ENCODE results near the gene HSD17B10.

The HSD17B10 gene

DNA sequence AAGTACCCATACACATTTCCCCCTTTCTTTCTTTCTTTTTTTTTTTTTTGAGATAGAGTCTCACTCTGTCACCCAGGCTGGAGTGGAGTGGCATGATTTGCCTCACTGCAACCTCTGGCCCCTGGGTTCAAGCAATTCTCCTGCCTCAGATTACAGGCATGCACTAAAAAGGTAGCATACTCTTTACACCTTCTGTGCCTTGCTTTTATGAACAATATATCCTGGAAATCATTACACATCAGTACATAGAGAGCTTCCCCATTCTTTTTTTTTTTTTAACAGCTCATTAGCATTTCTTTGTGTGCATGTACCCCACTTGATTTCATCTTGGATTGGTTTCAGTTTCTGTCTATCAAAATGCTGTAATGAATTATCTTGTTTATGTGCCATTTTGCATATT, 18.6 kb upstream of the HSD17B10 start:
- TF ChIP-seq HDGF (IDR thresholded peaks at IDR 0.05; ENCODE audit: borderline replicate concordance) = no peak
- no peak for TF ChIP-seq L3MBTL2 (conservative IDR thresholded peaks at IDR 0.05)
- TF ChIP-seq LEF1 (IDR thresholded peaks at IDR 0.05; ENCODE audit: borderline replicate concordance) = no peak
- TF ChIP-seq ELF4 (IDR thresholded peaks at IDR 0.05) = no peak
- no peak for TF ChIP-seq TARDBP (IDR thresholded peaks at IDR 0.05)
- TF ChIP-seq SUZ12 (IDR thresholded peaks at IDR 0.05) = no peak
- TF ChIP-seq FOXM1 (IDR thresholded peaks at IDR 0.05; ENCODE audit: borderline replicate concordance) = no peak
- no peak for TF ChIP-seq FOXK2 (IDR thresholded peaks at IDR 0.05)
- TF ChIP-seq, protein P1, sequence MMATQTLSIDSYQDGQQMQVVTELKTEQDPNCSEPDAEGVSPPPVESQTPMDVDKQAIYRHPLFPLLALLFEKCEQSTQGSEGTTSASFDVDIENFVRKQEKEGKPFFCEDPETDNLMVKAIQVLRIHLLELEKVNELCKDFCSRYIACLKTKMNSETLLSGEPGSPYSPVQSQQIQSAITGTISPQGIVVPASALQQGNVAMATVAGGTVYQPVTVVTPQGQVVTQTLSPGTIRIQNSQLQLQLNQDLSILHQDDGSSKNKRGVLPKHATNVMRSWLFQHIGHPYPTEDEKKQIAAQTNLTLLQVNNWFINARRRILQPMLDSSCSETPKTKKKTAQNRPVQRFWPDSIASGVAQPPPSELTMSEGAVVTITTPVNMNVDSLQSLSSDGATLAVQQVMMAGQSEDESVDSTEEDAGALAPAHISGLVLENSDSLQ (IDR thresholded peaks at IDR 0.05) = no peak
- no peak for TF ChIP-seq NFRKB (IDR thresholded peaks at IDR 0.05)
- no peak for TF ChIP-seq SP1 (IDR thresholded peaks at IDR 0.05)
- no peak for TF ChIP-seq ZNF384 (IDR thresholded peaks at IDR 0.05)
- TF ChIP-seq ARNT (IDR thresholded peaks at IDR 0.05) = no peak
- DNase-seq (ENCODE audit: extremely low spot score) = no peak
- POLR2A ChIA-PET = interaction anchor here (1.2 kb wide), 1 partner anchor 31 kb away, joined by 3 read pairs; no protein-coding TSS in a partner anchor
- CTCF ChIA-PET = no interaction called here

DNA sequence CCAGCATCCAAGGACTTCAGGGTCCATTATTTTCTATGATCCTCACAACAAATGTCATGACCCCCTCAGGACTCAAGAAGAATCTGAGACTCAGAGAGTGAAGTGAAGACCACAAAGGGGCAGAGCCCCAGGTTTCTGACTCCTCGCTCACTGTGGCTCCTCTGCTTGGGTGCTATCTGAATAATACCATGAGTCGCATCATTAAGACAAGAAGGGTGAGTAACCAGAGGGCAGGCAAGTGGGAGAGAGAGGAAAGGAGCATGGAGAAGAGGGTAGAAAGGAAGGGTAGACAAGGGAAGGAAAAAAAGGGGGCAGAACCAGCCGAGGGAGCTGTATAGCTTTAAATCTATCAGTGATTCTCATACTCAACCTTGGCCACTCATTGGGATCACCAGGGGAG, 15.5 kb upstream of the HSD17B10 start:
- POLR2A ChIA-PET = interaction anchor here (0.7 to 1.0 kb wide), 2 partner anchors 8 to 9 kb away, joined by 3 read pairs; no protein-coding TSS in a partner anchor
- TF ChIP-seq SUZ12 (IDR thresholded peaks at IDR 0.05) = no peak
- TF ChIP-seq NFRKB (IDR thresholded peaks at IDR 0.05) = no peak
- TF ChIP-seq FOXK2 (IDR thresholded peaks at IDR 0.05) = no peak
- no peak for TF ChIP-seq ARNT (IDR thresholded peaks at IDR 0.05)
- no peak for TF ChIP-seq HDGF (IDR thresholded peaks at IDR 0.05; ENCODE audit: borderline replicate concordance)
- no peak for TF ChIP-seq FOXM1 (IDR thresholded peaks at IDR 0.05; ENCODE audit: borderline replicate concordance)
- TF ChIP-seq SP1 (IDR thresholded peaks at IDR 0.05) = no peak
- TF ChIP-seq ZNF384 (IDR thresholded peaks at IDR 0.05) = no peak
- TF ChIP-seq FOXA1 (IDR thresholded peaks at IDR 0.05) = no peak
- no peak for TF ChIP-seq TARDBP (IDR thresholded peaks at IDR 0.05)
- TF ChIP-seq, protein P1 (IDR thresholded peaks at IDR 0.05) = no peak
- TF ChIP-seq CTBP1 (IDR thresholded peaks at IDR 0.05; ENCODE audit: borderline replicate concordance) = no peak
- no peak for TF ChIP-seq L3MBTL2 (conservative IDR thresholded peaks at IDR 0.05)
- no peak for TF ChIP-seq BHLHE40 (IDR thresholded peaks at IDR 0.05; ENCODE audit: borderline replicate concordance)
- no peak for TF ChIP-seq LEF1 (IDR thresholded peaks at IDR 0.05; ENCODE audit: borderline replicate concordance)
- TF ChIP-seq ELF4 (IDR thresholded peaks at IDR 0.05) = no peak
- CTCF ChIA-PET = interaction anchor here (0.6 to 1.5 kb wide), 3 partner anchors 33 to 137 kb away, joined by 4 read pairs; no protein-coding TSS in a partner anchor
- no peak for DNase-seq (ENCODE audit: extremely low spot score)

GRCh38 chrX:53447441-53447840, 13.3 kb upstream of the HSD17B10 start:
- TF ChIP-seq FOXM1 (IDR thresholded peaks at IDR 0.05; ENCODE audit: borderline replicate concordance) = no peak
- TF ChIP-seq, protein P1 (IDR thresholded peaks at IDR 0.05) = no peak
- no peak for TF ChIP-seq FOXA1 (IDR thresholded peaks at IDR 0.05)
- no peak for TF ChIP-seq L3MBTL2 (conservative IDR thresholded peaks at IDR 0.05)
- TF ChIP-seq BHLHE40 (IDR thresholded peaks at IDR 0.05; ENCODE audit: borderline replicate concordance) = no peak
- no peak for TF ChIP-seq LEF1 (IDR thresholded peaks at IDR 0.05; ENCODE audit: borderline replicate concordance)
- TF ChIP-seq SP1 (IDR thresholded peaks at IDR 0.05) = no peak
- TF ChIP-seq CTBP1 (IDR thresholded peaks at IDR 0.05; ENCODE audit: borderline replicate concordance) = no peak
- no peak for TF ChIP-seq ARNT (IDR thresholded peaks at IDR 0.05)
- TF ChIP-seq TARDBP (IDR thresholded peaks at IDR 0.05) = no peak
- no peak for TF ChIP-seq NFRKB (IDR thresholded peaks at IDR 0.05)
- TF ChIP-seq HDGF (IDR thresholded peaks at IDR 0.05; ENCODE audit: borderline replicate concordance) = no peak
- no peak for TF ChIP-seq SUZ12 (IDR thresholded peaks at IDR 0.05)
- TF ChIP-seq ZNF384 (IDR thresholded peaks at IDR 0.05) = no peak
- no peak for TF ChIP-seq FOXK2 (IDR thresholded peaks at IDR 0.05)
- no peak for TF ChIP-seq ELF4 (IDR thresholded peaks at IDR 0.05)
- ChIA-PET POLR2A (no interaction called here), CTCF (interaction anchor here (0.7 to 2.0 kb wide), 5 partner anchors 9 to 459 kb away, joined by 3 to 24 read pairs (median 4); no protein-coding TSS in a partner anchor)
- DNase-seq (ENCODE audit: extremely low spot score) = no peak

- ChIA-PET POLR2A (interaction anchor here (1.0 kb wide), 2 partner anchors 23 to 24 kb away, joined by 3 to 4 read pairs; partner anchors contain the start of genes RIBC1 and SMC1A), CTCF (interaction anchor here (0.5 to 2.0 kb wide), 15 partner anchors 9 to 796 kb away, joined by 3 to 24 read pairs (median 3); no protein-coding TSS in a partner anchor)
- no peak for TF ChIP-seq ELF4 (IDR thresholded peaks at IDR 0.05)
- no peak for TF ChIP-seq NFRKB (IDR thresholded peaks at IDR 0.05)
- TF ChIP-seq L3MBTL2 (conservative IDR thresholded peaks at IDR 0.05) = no peak
- no peak for TF ChIP-seq SUZ12 (IDR thresholded peaks at IDR 0.05)
- TF ChIP-seq, protein P1 (IDR thresholded peaks at IDR 0.05) = no peak
- peak; percentile 55 for DNase-seq (ENCODE audit: extremely low spot score)
Measured at GRCh38 chrX:53445977-53446376, 11.8 kb upstream of the HSD17B10 start.

DNA sequence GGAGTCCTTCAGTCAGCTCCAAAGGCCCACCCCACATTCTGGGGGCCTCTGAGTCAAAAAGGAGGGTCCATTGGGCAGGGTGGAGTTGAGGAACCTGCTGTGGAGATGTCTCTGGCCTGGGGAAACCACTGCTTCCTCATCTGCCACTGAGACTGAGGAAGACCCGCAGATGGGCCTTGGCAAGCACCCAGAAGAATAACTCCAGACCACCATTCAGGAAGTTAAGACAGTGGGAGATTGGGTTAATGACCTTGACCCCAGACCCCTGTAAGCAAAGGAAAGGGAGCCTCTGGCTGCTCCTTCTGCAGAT, 8.1 kb upstream of the HSD17B10 start:
- TF ChIP-seq L3MBTL2 (conservative IDR thresholded peaks at IDR 0.05) = no peak
- TF ChIP-seq ARNT (IDR thresholded peaks at IDR 0.05) = no peak
- TF ChIP-seq SP1 (IDR thresholded peaks at IDR 0.05) = no peak
- TF ChIP-seq CTBP1 (IDR thresholded peaks at IDR 0.05; ENCODE audit: borderline replicate concordance) = no peak
- no peak for TF ChIP-seq NFRKB (IDR thresholded peaks at IDR 0.05)
- no peak for TF ChIP-seq FOXM1 (IDR thresholded peaks at IDR 0.05; ENCODE audit: borderline replicate concordance)
- no peak for TF ChIP-seq HDGF (IDR thresholded peaks at IDR 0.05; ENCODE audit: borderline replicate concordance)
- TF ChIP-seq ELF4 (IDR thresholded peaks at IDR 0.05) = no peak
- ChIA-PET POLR2A (interaction anchor here (1.0 to 2.2 kb wide), 5 partner anchors 20 to 125 kb away, joined by 3 to 10 read pairs (median 4); partner anchors contain the start of genes RIBC1 and SMC1A), CTCF (no interaction called here)
- DNase-seq (ENCODE audit: extremely low spot score) = no peak
